Neural crest cell (in vitro differentiated cells): ENCODE measurements around the gene NNT. TPM values are rescaled to one million over a fixed set of nuclear protein-coding genes. Genes with fewer than 3 reads are reported as not detected.

Experiments used
- DNase-seq: peaks from one replicate; pipeline ENCODE4 v3.0.0; 2021; ENCODE audit warnings: low read depth, mixed read lengths, low spot score
- H3K27ac Mint-ChIP-seq: one replicate; pipeline ENCODE4 v1.8.0; 2021; ENCODE audit warnings: mild to moderate bottlenecking, mixed read lengths; ENCODE audit not compliant: unreplicated experiment
- H3K27me3 Mint-ChIP-seq: 2 replicates; pipeline ENCODE4 v1.8.0; 2021; ENCODE audit warnings: low read depth, mild to moderate bottlenecking, mixed read lengths
- H3K36me3 Mint-ChIP-seq: 2 replicates; pipeline ENCODE4 v1.8.0; 2021; ENCODE audit warnings: low read depth, mild to moderate bottlenecking, mixed read lengths
- H3K4me1 Mint-ChIP-seq: 2 replicates; pipeline ENCODE4 v1.8.0; 2021; ENCODE audit warnings: mixed read lengths
- H3K4me3 Mint-ChIP-seq: one replicate; pipeline ENCODE4 v1.8.0; 2021; ENCODE audit warnings: mild to moderate bottlenecking, mixed read lengths
- H3K9me3 Mint-ChIP-seq: 2 replicates; pipeline ENCODE4 v1.8.0; 2021; ENCODE audit warnings: mixed read lengths
- CTCF ChIP-seq: fragments of 200-600 bp; sonication (generic); conservative IDR thresholded peaks from 2 replicates; pipeline ENCODE4 v1.5.0; 2021; ENCODE audit warnings: antibody characterized with exemption, mild to moderate bottlenecking
- total RNA-seq: library from RNA; stranded (reverse); gene quantifications from 2 replicates; pipeline ENCODE4 v1.2.1, GENCODE V29; 2021

NNT gene
- total RNA-seq, 1 donor from 2014 or later: 72.7 TPM

GRCh38 chr5:43583724-43584123 lies 19.3 kb upstream of the NNT start:
- peaks cover 19% of the 10 kb centered on the region for H3K4me1 Mint-ChIP-seq
- DNase-seq: no peak
- peaks cover 4% of the 10 kb centered on the region for H3K9me3 Mint-ChIP-seq
- no peaks in the 10 kb centered on the region for H3K27me3 Mint-ChIP-seq
- H3K36me3 Mint-ChIP-seq: peaks cover 28% of the 10 kb centered on the region
- TF ChIP-seq CTCF: no peak
- no peak overlapping the region for H3K4me3 Mint-ChIP-seq
- no peak overlapping the region for H3K27ac Mint-ChIP-seq

GRCh38 chr5:43584166-43584699 lies 18.7 kb upstream of the NNT start:
- DNase-seq: no peak
- Mint-ChIP-seq H3K27ac (no peak overlapping the region), H3K4me1 (peaks cover 19% of the 10 kb centered on the region), H3K4me3 (no peak overlapping the region), H3K27me3 (no peaks in the 10 kb centered on the region), H3K36me3 (peaks cover 31% of the 10 kb centered on the region), H3K9me3 (peaks cover 4% of the 10 kb centered on the region)
- TF ChIP-seq CTCF: no peak

- Mint-ChIP-seq H3K36me3 (peaks cover 19% of the 10 kb centered on the region), H3K4me3 (no peak overlapping the region)
Observed at GRCh38 chr5:43588842-43589241, 14.1 kb upstream of the NNT start.

GRCh38 chr5:43589310-43589709 lies 13.7 kb upstream of the NNT start:
- H3K36me3 Mint-ChIP-seq: peaks cover 19% of the 10 kb centered on the region
- no peaks in the 10 kb centered on the region for H3K27me3 Mint-ChIP-seq
- DNase-seq: no peak
- H3K4me3 Mint-ChIP-seq: no peak overlapping the region
- no peak overlapping the region for H3K27ac Mint-ChIP-seq
- H3K4me1 Mint-ChIP-seq: no peaks in the 10 kb centered on the region
- TF ChIP-seq CTCF: no peak
- H3K9me3 Mint-ChIP-seq: peaks cover 2% of the 10 kb centered on the region

More at GRCh38 chr5:43588842-43589241, 14.1 kb upstream of the NNT start:
- Mint-ChIP-seq H3K4me1 (no peaks in the 10 kb centered on the region), H3K27ac (no peak overlapping the region), H3K9me3 (peaks cover 2% of the 10 kb centered on the region), H3K27me3 (no peaks in the 10 kb centered on the region)
- no peak for DNase-seq
- TF ChIP-seq CTCF: no peak

- Mint-ChIP-seq H3K27me3 (no peaks in the 10 kb centered on the region), H3K9me3 (peaks cover 2% of the 10 kb centered on the region), H3K27ac (no peak overlapping the region), H3K4me3 (no peak overlapping the region), H3K36me3 (peaks cover 16% of the 10 kb centered on the region), H3K4me1 (no peaks in the 10 kb centered on the region)
- no peak for DNase-seq
- TF ChIP-seq CTCF: no peak
Observed at GRCh38 chr5:43590700-43591099, 12.3 kb upstream of the NNT start.
